NK-92 treated with Interleukin-12 subunit alpha and Interleukin-12 subunit beta, amount 100 ng/mL, for 24 hours (cell line): ENCODE measurements around the gene GK.
A peak's percentile ranks its signal among the peaks of the same experiment; 100 is the strongest.
"Not testable (repeated sequence)": the region's sequence is repeated elsewhere in the genome, so short reads cannot be mapped to it uniquely, and the experiment has no call there.

ENCODE experiments used
- DNase-seq: peaks from one replicate; lab custom pipeline; 2025; lab: John Stamatoyannopoulos, UW

The GK gene

GRCh38 chrX:30706216-30706775 is 53.1 kb downstream of the GK start:
- no peak for DNase-seq

GRCh38 chrX:30712214-30712613 is 59.0 kb downstream of the GK start:
- no peak for DNase-seq

DNA sequence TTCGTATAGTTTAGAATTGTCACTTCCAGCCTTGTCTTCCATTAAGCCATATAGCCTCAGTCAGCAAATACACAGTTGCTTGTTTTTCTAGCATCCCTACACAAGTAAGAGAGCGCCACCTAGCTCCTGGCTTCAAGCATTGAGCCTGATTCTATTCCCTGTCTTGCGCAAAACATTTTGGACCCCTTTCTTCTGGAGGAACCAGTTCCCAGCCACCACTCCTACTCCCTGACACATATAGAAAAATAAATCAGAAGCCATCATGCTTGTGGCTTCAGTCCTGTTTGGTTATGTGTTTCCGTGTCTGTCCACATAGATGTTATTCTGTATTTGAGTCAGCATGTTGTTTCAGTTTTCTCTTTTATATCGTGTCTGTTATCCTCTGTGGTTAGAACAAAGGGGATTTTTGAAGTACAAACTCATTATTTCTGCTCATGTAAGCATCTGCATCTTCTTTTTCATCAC is 59.9 kb downstream of the GK start:
- DNase-seq: no peak

- no peak for DNase-seq
These were observed 60.9 kb downstream of the GK start for GRCh38 chrX:30714138-30714537.

DNA sequence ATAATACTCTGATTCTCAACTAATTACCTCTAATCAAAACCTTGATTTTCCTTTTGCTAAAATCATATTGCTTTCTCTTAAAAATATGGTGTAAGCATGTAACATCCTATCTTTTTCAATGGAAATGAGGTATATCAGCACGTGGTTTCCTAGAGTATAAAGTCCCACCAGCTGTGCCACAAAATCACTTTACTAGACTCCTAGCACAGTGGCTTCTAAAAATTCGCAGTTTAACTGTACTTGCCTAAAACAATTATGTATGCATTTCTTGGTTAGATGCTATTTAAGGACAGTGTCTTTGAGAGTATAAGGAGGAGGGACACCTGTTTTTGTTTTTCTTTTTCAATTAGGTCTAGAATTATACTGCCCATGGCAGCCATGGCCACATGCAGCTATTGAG is 62.8 kb downstream of the GK start:
- no peak for DNase-seq

DNA sequence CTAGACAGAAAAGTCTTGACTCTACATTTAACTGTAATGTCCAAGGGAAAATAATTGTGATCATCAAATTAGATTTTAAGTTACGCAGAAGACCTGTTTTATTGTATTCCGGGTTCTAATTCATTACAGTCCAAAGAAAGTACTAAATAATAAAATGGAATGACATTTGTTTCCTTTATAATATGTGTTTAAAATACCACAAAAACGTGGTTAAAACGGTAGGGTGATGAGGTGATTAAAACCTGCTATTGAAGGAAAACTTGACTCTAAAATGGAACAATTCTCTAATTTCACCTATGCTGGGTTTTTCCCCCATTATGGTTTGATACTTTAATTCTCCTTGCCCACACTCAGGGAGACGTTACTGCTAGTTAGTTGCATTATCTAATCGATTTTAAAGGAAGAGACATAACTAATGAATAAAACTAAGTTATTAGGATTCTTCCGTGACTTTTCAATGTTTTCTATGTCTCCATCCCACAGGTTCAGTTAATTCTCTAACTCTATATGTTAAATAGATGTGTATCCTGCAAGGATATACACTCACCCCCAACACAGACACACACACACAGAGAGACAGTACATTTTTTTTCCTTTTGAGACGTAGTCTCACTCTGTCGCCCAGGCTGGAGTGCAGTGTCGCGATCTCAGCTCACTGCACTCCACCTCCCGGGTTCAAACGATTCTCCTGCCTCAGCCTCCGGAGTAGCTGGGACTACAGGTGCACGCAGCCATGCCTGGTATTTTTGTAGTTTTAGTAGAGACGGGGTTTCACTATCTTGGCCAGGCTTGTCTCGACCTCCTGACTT is 80.8 kb downstream of the GK start:
- no peak for DNase-seq

GRCh38 chrX:30734782-30735181 is 81.6 kb downstream of the GK start:
- no peak for DNase-seq

DNA sequence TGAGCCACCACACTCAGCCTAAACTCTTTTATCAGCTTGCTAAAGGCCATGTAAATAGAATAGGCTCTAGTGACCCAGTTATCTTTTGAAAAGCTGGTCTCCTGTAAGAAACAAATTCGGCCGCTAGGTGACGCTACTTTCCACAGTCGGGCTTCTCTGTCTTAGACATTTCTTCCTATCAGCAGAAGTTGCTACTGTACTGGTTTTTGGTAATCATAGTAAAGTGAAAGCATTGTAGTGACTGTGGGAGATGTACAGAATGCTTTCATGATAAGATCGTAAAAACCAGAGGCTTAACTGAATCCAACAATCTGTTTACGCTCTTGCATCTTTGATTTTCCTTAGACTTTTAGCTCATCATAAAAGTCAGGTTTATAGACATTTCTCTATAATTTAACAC is 82.6 kb downstream of the GK start:
- DNase-seq: peak; percentile 9

GRCh38 chrX:30741545-30741944 is 88.3 kb downstream of the GK start:
- DNase-seq: no peak

DNA sequence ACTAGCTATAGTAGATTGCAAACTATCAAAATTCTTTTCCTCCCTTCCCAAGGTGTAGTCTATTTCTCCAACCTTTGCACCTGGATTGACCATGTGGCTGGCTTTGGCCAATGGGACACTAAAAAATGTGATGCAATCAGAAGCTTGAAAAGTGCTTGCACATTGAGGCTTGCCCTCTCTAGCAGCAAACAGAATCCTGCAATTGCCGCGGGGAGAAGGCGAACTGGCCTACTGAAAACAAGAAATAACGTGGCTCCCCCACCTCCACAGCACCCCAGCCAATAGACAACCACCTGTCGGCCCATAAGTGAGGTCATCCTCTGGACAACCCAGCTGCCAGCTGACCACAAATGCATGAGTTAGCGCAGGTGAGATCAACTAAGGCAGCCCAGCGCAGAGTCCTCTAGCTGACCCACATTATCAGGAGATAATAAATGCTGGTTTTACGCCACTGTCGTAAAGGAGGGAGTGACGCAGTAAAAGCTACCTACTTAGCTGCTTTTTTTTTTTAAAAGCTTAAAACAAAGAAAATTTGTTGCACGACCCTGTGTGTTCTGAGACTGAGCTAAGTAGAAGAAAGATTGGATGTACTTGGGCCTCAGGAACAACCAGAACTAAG is 95.2 kb downstream of the GK start:
- no peak for DNase-seq

DNA sequence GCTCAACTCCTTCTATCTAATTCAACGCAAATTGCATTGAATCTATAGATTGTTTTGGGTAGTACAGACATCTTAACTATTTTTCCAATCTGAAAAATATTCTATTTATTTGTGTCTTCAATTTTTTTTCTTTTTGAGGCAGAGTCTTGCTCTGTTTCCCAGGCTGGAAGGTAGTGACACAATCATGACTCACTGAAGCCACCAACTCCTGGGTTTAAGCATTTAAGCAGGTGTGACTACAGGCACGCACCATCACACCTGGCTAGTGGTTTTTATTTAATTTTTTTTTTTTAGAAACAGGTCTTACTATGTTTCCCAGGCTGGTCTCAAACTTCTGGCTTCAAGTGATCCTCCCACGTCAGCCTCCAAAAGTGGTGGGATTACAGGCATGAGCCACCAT is 98.3 kb downstream of the GK start:
- DNase-seq: no peak

DNA sequence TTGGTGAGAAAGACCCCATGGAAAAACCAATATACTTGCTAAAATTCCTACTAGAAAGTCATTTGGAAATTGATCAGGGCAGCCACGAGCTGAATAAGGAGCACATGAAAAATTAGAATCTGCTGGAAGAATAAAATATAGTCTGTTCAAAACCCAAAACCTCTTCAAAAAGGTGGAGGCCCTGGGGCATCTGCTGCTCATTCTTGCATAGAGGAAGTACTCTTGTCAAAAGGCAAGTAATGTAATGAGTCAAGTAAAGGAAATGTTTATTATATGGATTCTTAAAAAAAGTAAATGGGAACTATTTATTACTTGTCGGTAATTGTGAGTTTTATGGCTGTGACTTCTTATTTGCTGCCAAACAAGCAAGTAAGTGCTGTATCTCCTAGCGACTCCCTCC is 109.5 kb downstream of the GK start:
- no peak for DNase-seq

DNA sequence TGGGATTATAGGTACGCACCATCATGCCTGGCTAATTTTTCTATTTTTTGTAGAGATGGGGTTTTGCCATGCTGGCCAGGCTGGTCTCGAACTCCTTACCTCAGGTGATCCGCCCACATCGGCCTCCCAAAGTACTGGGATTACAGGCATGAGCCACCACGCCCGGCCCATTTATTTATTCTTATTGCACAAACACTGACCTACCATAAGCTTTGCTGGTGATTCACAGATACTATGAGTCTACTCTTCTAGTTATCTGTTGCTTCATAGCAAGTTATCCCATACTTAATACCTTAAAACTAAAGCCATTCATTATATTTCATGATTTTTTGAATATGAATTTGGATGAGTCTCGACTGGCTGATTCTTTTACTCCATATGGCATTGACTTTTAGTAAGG is 120.5 kb downstream of the GK start:
- DNase-seq: not testable (repeated sequence)

- no peak for DNase-seq
These were observed 124.4 kb downstream of the GK start for GRCh38 chrX:30777575-30777974.

GRCh38 chrX:30779453-30780030 is 126.3 kb downstream of the GK start:
- DNase-seq: no peak
